Measurements from ENCODE around the gene DNAH9.

Gene DNAH9

GRCh38 chr17:11598274-11599221, at the start of gene DNAH9:
Gene DNAH9, plus strand, starts transcription at chr17:11598470. Its CDS starts 29 bp downstream, at chr17:11598499.
- peak in 1 of 2 donors; percentile 16 for DNase-seq (ENCODE audit: low read depth in 2 of 2)

GRCh38 chr17:11550431-11550830, 47.8 kb upstream of the DNAH9 start:
- no peak for DNase-seq (ENCODE audit: low read depth in 2 of 2)

GRCh38 chr17:11551442-11551841, 46.8 kb upstream of the DNAH9 start:
- DNase-seq (ENCODE audit: low read depth in 2 of 2) = no peak

GRCh38 chr17:11553135-11553534, 45.1 kb upstream of the DNAH9 start:
- DNase-seq (ENCODE audit: low read depth in 2 of 2) = no peak

GRCh38 chr17:11554042-11554441, 44.2 kb upstream of the DNAH9 start:
- no peak for DNase-seq (ENCODE audit: low read depth in 2 of 2)

GRCh38 chr17:11554542-11554941, 43.7 kb upstream of the DNAH9 start:
- no peak for DNase-seq (ENCODE audit: low read depth in 2 of 2)

- DNase-seq (ENCODE audit: low read depth in 2 of 2) = no peak
Measured at GRCh38 chr17:11555530-11555929, 42.7 kb upstream of the DNAH9 start.

GRCh38 chr17:11557727-11558452, 40.4 kb upstream of the DNAH9 start:
- no peak for DNase-seq (ENCODE audit: low read depth in 2 of 2)

GRCh38 chr17:11558681-11559234, 39.5 kb upstream of the DNAH9 start:
- no peak for DNase-seq (ENCODE audit: low read depth in 2 of 2)

GRCh38 chr17:11559601-11560000, 38.7 kb upstream of the DNAH9 start:
- DNase-seq (ENCODE audit: low read depth in 2 of 2) = no peak

GRCh38 chr17:11561281-11561680, 37.0 kb upstream of the DNAH9 start:
- DNase-seq (ENCODE audit: low read depth in 2 of 2) = no peak

- no peak for DNase-seq (ENCODE audit: low read depth in 2 of 2)
Measured at GRCh38 chr17:11561702-11562101, 36.6 kb upstream of the DNAH9 start.

GRCh38 chr17:11564589-11565380, 33.5 kb upstream of the DNAH9 start:
- no peak for DNase-seq (ENCODE audit: low read depth in 2 of 2)

- no peak for DNase-seq (ENCODE audit: low read depth in 2 of 2)
Measured at GRCh38 chr17:11565591-11565990, 32.7 kb upstream of the DNAH9 start.

GRCh38 chr17:11578998-11579397, 19.3 kb upstream of the DNAH9 start:
- DNase-seq (ENCODE audit: low read depth in 2 of 2) = no peak

GRCh38 chr17:11580677-11581076, 17.6 kb upstream of the DNAH9 start:
- no peak for DNase-seq (ENCODE audit: low read depth in 2 of 2)

GRCh38 chr17:11582217-11582616, 16.1 kb upstream of the DNAH9 start:
- DNase-seq (ENCODE audit: low read depth in 2 of 2) = no peak

GRCh38 chr17:11583306-11583992, 14.8 kb upstream of the DNAH9 start:
- no peak for DNase-seq (ENCODE audit: low read depth in 2 of 2)

GRCh38 chr17:11589716-11590115, 8.6 kb upstream of the DNAH9 start:
- DNase-seq (ENCODE audit: low read depth in 2 of 2) = no peak

- DNase-seq (ENCODE audit: low read depth in 2 of 2) = no peak
Measured at GRCh38 chr17:11601661-11602060, 3.4 kb downstream of the DNAH9 start.

- no peak for DNase-seq (ENCODE audit: low read depth in 2 of 2)
Measured at GRCh38 chr17:11608396-11608795, 10.1 kb downstream of the DNAH9 start.
